ENCODE measurements around the gene POLL. TPM values are rescaled to one million over a fixed set of nuclear protein-coding genes. Genes with fewer than 3 reads are reported as not detected.
A peak's percentile ranks its signal among the peaks of the same experiment; 100 is the strongest.

POLL gene
- total RNA-seq, 6 experiments from 2014 or later = 19.3 to 20.9 (median 19.7) TPM

- no peaks in the 10 kb centered on the region; the same call in 1 of the 2 replicates for H3K4me1 Mint-ChIP-seq (ENCODE audit: low read depth)
- H3K27me3 Mint-ChIP-seq (ENCODE audit: insufficient read depth) = no peaks in the 10 kb centered on the region; the same call in 1 of the 2 replicates
- H3K36me3 Mint-ChIP-seq (ENCODE audit: low read depth) = 0 out of 2 replicates have a peak, but pooled peaks cover 1% of the 10 kb centered on the region
- no peaks in the 10 kb centered on the region for H3K9me3 Mint-ChIP-seq
- no peak for DNase-seq
- no peak overlapping the region for H3K27ac Mint-ChIP-seq
- no peak for TF ChIP-seq CTCF (IDR thresholded peaks at IDR 0.05)
- no peak overlapping the region for H3K4me3 Mint-ChIP-seq
Measured at GRCh38 chr10:101579516-101579870, 8.6 kb downstream of the POLL start.

GRCh38 chr10:101578803-101579515 lies 9.1 kb downstream of the POLL start:
- no peak overlapping the region for H3K4me3 Mint-ChIP-seq
- no peak for DNase-seq
- H3K4me1 Mint-ChIP-seq (ENCODE audit: low read depth) = no peaks in the 10 kb centered on the region; the same call in 1 of the 2 replicates
- no peaks in the 10 kb centered on the region for H3K36me3 Mint-ChIP-seq (ENCODE audit: low read depth)
- H3K9me3 Mint-ChIP-seq = no peaks in the 10 kb centered on the region
- no peak for TF ChIP-seq CTCF (IDR thresholded peaks at IDR 0.05)
- H3K27ac Mint-ChIP-seq = no peak overlapping the region
- H3K27me3 Mint-ChIP-seq (ENCODE audit: insufficient read depth) = no peaks in the 10 kb centered on the region; the same call in 1 of the 2 replicates

- DNase-seq = no peak
- Mint-ChIP-seq H3K4me1 (ENCODE audit: low read depth) (no peaks in the 10 kb centered on the region; the same call in 1 of the 2 replicates), H3K4me3 (no peak overlapping the region)
Measured at GRCh38 chr10:101578192-101578591, 9.9 kb downstream of the POLL start.

GRCh38 chr10:101577121-101577871 lies 10.8 kb downstream of the POLL start:
- no peaks in the 10 kb centered on the region; the same call in 1 of the 2 replicates for H3K4me1 Mint-ChIP-seq (ENCODE audit: low read depth)
- no peaks in the 10 kb centered on the region for H3K36me3 Mint-ChIP-seq (ENCODE audit: low read depth)
- peaks cover 8% of the 10 kb centered on the region for H3K9me3 Mint-ChIP-seq
- no peak for TF ChIP-seq CTCF (IDR thresholded peaks at IDR 0.05)
- peak overlapping the region; percentile 14; the same call in 1 of the 2 replicates for H3K27ac Mint-ChIP-seq
- DNase-seq = no peak
- H3K4me3 Mint-ChIP-seq = no peak overlapping the region
- H3K27me3 Mint-ChIP-seq (ENCODE audit: insufficient read depth) = peaks cover 2% of the 10 kb centered on the region

More at GRCh38 chr10:101578192-101578591, 9.9 kb downstream of the POLL start:
- H3K27ac Mint-ChIP-seq = no peak overlapping the region
- H3K36me3 Mint-ChIP-seq (ENCODE audit: low read depth) = no peaks in the 10 kb centered on the region
- no peaks in the 10 kb centered on the region; the same call in 1 of the 2 replicates for H3K27me3 Mint-ChIP-seq (ENCODE audit: insufficient read depth)
- H3K9me3 Mint-ChIP-seq = no peaks in the 10 kb centered on the region
- no peak for TF ChIP-seq CTCF (IDR thresholded peaks at IDR 0.05)

GRCh38 chr10:101576211-101576863 lies 11.7 kb downstream of the POLL start:
- H3K36me3 Mint-ChIP-seq (ENCODE audit: low read depth) = no peaks in the 10 kb centered on the region
- H3K4me3 Mint-ChIP-seq = no peak overlapping the region
- TF ChIP-seq CTCF (IDR thresholded peaks at IDR 0.05) = no peak
- H3K27ac Mint-ChIP-seq = peak overlapping the region; percentile 14; the same call in 1 of the 2 replicates
- peaks cover 2% of the 10 kb centered on the region for H3K27me3 Mint-ChIP-seq (ENCODE audit: insufficient read depth)
- no peaks in the 10 kb centered on the region; the same call in 1 of the 2 replicates for H3K4me1 Mint-ChIP-seq (ENCODE audit: low read depth)
- peaks cover 8% of the 10 kb centered on the region for H3K9me3 Mint-ChIP-seq
- no peak for DNase-seq

Measured in HFFc6 (cell line).